ENCODE results near the gene CACNA1B.
A peak's percentile ranks its signal among the peaks of the same experiment; 100 is the strongest.

The CACNA1B gene

DNA sequence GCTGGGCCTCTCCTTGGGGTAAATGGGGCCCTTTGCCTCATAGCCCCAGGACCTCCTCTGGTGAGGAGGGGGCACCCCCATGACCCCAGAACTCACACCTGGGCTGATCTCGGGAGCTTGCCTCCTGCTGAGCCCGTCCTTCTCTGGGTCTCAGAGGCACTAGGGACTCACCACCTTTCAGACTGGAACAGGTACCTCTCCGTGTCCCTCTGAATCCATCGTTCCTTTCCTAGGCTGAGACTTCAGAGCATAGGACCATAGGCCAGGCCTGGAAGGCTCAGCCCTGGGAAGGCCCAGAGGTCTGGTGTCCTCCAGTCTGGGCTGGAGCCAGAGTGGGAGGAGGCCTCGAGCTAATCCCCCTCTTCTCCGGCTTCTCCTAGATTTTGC lies 97.9 kb downstream of the CACNA1B start:
- H3K27ac ChIP-seq, result no peak overlapping the region
- TF ChIP-seq, protein P1, sequence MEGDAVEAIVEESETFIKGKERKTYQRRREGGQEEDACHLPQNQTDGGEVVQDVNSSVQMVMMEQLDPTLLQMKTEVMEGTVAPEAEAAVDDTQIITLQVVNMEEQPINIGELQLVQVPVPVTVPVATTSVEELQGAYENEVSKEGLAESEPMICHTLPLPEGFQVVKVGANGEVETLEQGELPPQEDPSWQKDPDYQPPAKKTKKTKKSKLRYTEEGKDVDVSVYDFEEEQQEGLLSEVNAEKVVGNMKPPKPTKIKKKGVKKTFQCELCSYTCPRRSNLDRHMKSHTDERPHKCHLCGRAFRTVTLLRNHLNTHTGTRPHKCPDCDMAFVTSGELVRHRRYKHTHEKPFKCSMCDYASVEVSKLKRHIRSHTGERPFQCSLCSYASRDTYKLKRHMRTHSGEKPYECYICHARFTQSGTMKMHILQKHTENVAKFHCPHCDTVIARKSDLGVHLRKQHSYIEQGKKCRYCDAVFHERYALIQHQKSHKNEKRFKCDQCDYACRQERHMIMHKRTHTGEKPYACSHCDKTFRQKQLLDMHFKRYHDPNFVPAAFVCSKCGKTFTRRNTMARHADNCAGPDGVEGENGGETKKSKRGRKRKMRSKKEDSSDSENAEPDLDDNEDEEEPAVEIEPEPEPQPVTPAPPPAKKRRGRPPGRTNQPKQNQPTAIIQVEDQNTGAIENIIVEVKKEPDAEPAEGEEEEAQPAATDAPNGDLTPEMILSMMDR (IDR thresholded peaks at IDR 0.05), result no peak
- TF ChIP-seq ZFX (IDR thresholded peaks at IDR 0.05; ENCODE audit: borderline replicate concordance), result no peak

DNA sequence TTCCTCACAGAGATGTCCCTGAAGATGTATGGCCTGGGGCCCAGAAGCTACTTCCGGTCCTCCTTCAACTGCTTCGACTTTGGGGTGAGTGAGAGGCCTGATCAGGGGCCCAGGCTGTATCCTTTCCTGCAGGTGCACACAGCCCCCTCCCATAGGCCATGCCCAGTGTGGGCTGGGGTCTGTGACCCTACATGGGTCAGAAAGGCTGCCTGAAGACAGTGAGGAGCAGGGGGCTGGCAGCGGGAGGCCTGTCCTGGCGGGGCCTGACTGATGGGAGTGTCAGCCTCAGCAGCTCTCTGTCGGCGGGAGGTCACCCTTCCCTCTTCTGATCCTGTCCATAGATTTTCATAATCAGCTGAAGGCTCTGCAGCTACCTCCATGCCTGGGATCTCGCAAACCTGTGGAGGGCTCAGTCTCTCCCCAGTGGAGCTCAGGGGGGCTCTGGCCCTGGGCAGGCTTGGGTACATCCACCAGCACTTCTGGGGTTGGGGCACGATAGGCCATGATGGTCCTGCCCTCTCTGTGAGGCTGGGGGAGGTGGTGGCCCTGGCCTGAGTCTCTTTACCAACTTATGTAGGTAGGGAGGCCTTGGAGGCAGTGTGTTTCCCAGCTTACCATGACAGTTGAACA lies 98.5 kb downstream of the CACNA1B start:
- H3K27ac ChIP-seq, result no peak overlapping the region
- TF ChIP-seq, protein P1 (IDR thresholded peaks at IDR 0.05), result no peak
- no peak for TF ChIP-seq ZFX (IDR thresholded peaks at IDR 0.05; ENCODE audit: borderline replicate concordance)

DNA sequence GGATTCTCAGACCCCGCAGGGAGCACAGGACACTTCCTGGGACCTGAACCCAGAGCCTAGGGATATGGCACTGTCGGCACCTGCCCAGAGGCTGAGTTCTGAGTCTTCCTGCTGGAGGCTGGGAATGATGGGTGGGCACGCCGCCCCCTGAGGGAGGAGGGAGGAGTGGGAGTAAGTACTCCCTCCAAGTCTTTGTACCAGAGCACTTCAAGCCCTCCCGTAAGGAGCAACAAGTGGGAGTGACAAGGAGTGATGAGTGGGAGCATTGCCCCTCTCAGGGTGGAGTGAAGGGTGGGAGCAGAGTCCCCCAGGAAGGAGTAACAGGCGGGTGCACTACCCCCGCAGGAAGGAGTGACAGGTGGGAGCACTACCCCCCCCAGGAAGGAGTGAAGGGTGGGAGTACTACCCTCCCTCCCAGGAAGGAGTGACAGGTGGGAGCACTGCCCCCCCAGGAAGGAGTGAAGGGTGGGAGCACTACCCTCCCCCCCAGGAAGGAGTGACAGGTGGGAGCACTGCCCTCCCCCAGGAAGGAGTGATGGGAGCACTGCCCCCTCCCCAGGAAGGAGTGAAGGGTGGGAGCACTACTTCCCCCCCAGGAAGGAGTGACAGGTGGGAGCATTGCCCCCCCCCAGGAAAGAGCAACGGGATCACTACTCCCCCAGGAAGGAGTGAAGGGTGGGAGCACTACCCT lies 100.1 kb downstream of the CACNA1B start:
- TF ChIP-seq ZFX (IDR thresholded peaks at IDR 0.05; ENCODE audit: borderline replicate concordance), result no peak
- TF ChIP-seq, protein P1 (IDR thresholded peaks at IDR 0.05), result no peak
- no peak overlapping the region for H3K27ac ChIP-seq

DNA sequence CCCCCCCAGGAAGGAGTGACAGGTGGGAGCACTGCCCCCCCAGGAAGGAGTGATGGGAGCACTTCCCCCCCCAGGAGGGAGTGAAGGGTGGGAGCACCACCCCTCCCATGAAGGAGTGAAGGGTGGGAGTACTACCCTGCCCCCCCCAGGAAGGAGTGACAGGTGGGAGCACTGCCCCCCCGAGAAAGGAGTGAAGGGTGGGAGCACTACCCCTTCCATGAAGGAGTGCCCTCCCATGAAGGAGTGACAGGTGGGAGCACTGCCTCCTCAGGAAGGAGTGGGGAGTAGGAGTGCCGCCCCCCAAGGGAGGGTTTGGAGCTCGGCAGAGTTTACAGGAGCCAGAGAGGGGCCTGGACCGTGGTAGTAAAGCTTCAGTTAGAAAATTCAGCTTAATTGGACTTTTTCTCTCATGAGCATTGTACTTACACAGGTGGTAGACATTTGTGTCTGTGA lies 100.7 kb downstream of the CACNA1B start:
- TF ChIP-seq ZFX (IDR thresholded peaks at IDR 0.05; ENCODE audit: borderline replicate concordance), result no peak
- TF ChIP-seq, protein P1 (IDR thresholded peaks at IDR 0.05), result no peak

DNA sequence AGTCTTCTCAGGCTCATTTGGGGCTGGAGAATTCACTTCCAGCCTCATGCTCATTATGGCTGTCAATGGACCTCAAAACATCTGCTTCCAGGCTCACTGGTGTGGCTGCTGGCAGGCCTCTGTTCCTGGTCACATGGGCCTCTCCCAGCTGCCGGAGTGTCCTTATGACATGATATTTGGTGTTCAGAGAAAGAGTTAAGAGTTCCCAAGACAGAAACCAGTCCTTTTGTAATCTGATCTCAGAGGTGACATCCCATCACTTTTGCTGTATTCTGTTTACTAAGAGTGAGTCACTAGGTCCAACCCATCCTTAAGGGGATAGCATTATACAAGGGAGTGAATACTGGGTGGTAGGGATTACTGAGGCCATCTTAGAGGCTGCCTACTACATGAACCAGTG lies 104.6 kb downstream of the CACNA1B start:
- TF ChIP-seq, protein P1 (IDR thresholded peaks at IDR 0.05), result no peak
- TF ChIP-seq ZFX (IDR thresholded peaks at IDR 0.05; ENCODE audit: borderline replicate concordance), result no peak
- H3K27ac ChIP-seq, result peak overlapping the region; percentile 34

More for the DNA sequence above, 100.7 kb downstream of the CACNA1B start:
- H3K27ac ChIP-seq, result no peak overlapping the region

DNA sequence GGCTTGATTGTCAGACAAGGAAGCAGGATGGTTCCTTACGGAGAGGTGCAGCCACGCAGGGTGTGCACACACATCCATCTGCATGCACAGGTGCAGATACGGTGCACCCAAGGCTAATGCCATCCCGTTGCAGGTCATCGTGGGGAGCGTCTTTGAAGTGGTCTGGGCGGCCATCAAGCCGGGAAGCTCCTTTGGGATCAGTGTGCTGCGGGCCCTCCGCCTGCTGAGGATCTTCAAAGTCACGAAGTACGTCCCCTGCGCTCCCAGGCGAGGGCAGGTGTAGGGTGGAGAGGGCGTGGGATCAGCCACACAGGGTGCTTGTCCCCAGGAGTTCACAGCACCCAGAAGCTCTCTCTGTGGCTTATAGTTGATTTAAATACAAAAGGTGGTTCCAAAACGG lies 106.4 kb downstream of the CACNA1B start:
- H3K27ac ChIP-seq, result no peak overlapping the region
- TF ChIP-seq ZFX (IDR thresholded peaks at IDR 0.05; ENCODE audit: borderline replicate concordance), result no peak
- TF ChIP-seq, protein P1 (IDR thresholded peaks at IDR 0.05), result no peak
